Right forelimb (tissue), 1 donor: ENCODE results near the gene RCCD1.
A peak's percentile ranks its signal among the peaks of the same experiment; 100 is the strongest.

Experiments
- DNase-seq: peaks from one replicate; pipeline ENCODE4 v3.0.0-alpha.2; 2018

RCCD1 gene

DNA sequence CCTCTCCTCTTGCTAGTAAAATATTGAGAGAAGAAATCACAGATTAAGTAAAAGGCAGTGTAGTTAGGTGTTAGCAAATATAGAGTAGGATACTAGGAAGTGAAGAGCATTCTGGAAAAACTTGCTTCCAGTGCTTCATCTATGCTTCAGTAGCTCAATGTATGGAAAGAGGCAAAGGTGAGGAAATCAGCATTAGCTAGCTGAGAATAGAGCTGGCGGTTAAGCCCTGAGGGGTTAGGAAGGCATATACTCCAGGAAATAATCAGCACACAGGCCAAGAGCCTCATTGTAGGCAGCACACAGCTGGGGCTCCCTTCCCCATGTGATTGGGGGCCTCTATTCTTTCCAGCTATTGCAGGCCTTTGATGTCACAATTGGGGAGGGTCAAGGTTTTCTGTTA lies 13.8 kb downstream of the RCCD1 start:
- DNase-seq, result no peak

DNA sequence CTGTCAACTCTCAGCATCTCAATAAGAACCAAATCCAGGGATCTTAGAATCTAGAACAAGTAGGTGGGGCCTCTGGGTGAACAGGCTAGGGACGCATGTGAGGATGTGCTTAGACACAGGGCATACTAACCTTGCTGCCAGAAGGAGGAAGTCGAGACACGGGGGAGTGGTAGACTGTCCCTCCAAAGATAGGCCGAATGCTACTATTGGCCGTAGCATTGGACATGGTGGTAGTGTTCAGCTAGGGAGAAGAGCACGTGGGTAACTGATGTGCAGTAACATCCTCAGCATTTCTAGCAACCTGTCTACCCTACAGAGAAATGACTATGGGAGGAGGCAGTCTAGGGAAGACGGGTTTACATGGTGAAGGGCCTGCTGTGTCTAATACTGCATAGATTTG lies 15.6 kb downstream of the RCCD1 start:
- DNase-seq, result no peak

DNA sequence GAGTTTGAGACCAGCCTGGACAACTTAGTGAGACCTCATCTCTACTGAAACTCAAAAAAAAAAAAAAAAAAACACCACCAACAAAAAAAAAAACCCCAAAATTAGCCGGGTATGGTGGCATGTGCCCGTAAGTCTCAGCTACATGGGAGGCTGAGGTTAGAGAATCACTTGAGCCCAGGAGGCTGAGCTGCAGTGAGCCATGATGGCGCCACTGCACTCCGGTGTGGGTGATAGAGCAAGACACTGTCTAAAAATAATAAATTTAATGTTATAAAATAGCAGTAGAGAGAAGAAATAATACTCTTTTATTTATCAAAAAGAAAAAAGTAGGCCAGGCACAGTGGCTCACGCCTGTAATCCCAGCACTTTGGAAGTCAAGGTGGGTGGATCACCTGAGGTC lies 17.4 kb downstream of the RCCD1 start:
- no peak for DNase-seq

DNA sequence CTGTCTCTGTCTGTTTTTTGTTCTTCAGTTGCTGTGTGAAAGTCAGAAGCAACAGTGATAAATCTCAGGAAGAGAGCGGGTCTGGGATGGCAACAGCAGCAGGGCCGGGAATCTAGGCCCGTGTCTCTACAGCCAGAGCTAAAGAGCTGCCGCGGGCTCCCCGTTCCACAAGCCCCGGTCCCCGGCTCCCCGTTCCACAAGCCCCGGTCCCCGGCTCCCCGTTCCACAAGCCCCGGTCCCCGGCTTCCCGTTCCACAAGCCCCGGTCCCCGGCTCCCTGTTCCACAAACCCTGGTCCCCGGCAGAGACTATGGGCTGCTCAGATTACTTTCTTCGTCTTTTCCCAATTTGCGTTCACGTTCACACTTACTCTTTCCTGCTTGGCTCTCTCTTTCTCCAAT lies 19.5 kb downstream of the RCCD1 start:
- no peak for DNase-seq

DNA sequence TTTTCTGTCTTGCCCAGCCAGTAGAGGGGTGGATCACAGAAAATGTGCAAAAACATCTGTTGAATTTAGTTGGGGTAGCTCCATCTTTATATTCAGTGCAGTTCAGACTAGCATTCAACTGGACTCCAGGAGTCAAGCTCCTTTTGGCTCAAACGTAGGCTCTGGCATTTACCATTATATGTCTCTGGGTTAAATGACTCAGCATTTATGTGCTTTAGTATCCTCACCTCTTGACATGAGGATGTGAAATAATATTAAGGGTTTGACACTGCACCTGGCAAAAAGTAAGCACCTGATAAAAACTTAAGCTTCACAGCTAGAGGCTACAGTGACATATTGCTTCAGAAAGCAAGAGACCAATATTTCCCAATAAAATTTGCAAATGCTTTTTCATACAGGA lies 24.9 kb downstream of the RCCD1 start:
- DNase-seq, result no peak

DNA sequence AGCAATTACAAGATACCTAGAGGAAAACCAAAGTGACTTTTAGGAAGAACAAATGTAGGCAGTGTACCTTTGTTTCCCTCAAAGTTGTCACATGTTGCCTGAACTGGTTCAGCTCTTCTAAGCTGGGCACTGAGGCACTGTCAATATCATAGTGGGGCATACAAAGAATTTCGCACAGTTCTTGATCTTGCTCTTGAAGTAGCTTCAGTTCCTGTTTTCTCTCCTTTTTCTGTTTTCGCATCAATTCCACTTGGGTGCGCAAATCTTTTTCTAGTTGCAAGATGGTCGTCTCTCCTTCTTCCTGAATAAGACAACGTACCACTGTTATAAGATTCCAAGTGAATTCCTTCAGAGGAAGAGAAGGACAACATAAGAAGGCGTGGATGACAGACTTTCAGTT lies 27.0 kb downstream of the RCCD1 start:
- DNase-seq, result no peak

DNA sequence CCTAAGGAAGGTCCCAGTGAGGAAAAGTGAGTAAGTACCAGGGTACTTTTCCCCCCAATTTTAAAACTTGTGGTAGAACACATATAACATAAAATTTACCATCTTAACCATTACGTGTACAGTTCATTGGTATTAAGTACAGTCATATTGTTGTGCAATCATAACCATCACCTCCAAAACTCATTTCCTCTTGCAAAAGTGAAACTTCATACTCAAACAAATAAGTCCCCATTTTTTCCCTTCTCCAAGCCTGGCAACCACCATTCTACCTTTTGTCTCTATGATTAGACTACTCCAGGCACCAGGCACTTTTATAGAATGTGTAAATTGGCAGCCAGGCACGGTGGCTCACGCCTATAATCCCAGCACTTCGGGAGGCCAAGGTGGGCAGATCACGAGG lies 27.5 kb downstream of the RCCD1 start:
- no peak for DNase-seq

DNA sequence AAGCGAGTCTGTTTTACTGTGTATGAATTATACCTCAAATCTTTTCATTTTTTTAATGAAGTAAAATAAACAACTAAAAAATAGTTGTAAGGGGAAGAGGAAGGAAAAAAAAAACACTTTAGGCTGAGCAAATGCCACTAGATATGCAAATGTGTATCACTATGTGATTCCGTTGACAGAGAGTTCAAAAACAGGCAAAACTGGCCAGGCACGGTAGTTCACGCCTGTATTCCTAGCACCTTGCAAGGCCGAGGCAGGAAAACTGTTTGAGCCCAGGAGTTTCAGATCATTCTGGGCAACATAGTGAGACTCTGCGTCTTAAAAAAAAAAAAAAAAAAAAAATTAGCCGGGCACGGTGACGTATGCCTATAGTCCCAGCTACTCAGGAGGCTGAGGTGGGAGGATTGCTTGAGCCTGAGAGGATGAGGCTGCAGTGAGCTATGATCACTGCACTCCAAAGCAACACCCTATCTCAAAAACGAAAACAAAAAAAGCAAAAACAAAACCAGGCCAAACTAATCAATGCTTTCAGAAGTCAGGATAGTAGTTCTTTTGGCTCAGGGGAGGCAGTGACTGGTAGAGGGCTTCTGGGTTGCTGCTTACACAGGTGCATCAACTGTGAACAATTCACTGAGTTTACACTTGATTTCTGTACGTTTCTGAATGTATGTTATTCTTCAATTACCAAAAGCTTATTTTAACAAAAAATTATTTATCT lies 32.3 kb downstream of the RCCD1 start:
- DNase-seq, result no peak

DNA sequence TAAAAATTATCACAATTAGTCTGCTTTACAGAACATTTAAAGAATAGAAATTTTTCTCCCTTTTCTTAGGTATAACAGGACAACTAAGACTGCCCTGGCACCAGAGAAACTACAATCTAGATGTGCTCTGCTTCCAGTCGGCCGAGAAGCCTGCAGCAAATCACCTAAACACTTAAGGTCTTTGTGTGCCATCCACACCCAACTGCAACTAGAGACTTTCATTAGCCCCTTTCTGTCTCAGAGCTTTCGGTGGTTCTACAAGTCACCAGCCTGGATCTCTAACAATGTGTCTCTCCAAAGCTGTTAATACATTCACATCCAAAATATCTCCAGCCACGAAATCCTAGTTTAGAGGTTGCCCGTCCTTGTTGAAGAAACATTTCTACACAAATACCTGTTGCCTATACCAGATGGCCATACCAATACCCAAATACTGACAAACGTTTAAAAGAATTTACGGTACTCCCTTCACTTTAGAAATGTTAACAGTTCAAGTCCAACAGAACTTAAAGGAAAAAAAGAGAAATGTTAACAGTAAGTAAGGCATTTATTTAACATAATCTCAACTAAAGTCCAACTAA lies 33.0 kb downstream of the RCCD1 start:
- DNase-seq, result no peak

DNA sequence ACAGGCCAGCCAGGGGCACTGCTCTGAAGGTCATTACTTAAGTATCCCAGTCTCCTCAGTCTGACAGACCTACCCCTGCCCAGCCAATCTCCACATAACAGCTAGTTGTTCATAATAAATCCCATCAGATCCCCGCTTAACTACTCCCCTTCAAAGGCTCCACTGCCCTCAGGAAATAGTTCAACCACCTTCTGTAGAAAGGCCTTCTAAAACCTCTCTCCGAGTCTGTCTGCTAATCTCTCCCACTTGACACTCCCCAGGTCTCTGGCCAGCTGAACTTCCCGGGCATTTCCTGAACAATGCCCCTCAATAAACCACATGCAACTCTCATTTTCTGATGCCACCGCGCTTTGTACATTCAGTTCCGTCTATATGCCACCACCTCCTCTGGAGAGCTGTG lies 33.6 kb downstream of the RCCD1 start:
- no peak for DNase-seq

DNA sequence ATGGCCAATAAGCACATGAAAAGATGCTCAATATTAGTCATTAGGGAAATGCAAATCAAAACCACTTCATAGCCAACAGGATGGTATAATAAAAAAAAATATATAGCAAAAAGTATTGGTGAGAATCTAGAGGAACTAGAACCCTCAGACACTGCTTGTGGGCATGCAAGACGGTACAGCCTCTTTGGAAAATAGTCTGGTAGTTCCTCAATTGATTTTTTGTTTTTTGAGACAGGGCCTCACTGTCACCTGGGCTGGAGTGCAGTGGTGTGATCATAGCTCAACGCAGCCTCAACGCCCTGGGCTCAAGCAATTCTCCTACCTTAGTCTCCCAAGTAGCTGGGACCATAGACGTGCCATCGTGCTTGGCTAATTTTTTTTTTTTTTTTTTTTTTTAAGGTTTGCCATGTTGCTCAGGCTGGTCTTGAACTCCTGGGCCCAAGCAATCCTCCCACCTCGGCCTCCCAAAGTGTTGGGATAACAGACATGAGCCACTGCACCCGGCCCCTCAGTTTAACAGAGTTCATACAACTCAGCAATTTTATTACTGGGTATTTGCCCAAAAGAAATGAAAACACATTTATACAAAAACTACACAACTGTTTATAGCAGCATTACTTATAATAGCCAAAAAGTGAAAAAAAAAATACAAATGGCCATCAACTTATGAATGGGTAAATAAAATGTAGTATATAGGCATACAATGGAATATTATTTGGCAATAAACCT lies 34.5 kb downstream of the RCCD1 start:
- DNase-seq, result no peak

DNA sequence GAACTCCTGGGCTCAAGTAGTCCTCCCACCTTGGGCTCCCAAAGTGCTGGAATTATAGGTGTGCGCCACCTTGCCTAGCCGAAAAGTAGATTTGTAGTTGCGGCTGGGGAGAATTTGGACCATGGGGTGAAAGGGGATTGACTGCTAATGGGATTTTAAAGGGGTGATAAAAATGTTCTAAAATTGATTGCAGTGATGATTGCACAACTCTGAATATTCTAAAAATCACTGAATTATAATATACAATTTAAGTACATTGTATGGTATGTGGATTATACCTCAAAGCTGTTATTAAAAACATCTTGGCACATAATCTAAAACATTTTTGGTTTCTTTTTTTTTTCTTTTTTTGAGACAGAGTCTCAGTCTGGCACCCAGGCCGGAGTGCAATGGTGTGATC lies 35.8 kb downstream of the RCCD1 start:
- no peak for DNase-seq

DNA sequence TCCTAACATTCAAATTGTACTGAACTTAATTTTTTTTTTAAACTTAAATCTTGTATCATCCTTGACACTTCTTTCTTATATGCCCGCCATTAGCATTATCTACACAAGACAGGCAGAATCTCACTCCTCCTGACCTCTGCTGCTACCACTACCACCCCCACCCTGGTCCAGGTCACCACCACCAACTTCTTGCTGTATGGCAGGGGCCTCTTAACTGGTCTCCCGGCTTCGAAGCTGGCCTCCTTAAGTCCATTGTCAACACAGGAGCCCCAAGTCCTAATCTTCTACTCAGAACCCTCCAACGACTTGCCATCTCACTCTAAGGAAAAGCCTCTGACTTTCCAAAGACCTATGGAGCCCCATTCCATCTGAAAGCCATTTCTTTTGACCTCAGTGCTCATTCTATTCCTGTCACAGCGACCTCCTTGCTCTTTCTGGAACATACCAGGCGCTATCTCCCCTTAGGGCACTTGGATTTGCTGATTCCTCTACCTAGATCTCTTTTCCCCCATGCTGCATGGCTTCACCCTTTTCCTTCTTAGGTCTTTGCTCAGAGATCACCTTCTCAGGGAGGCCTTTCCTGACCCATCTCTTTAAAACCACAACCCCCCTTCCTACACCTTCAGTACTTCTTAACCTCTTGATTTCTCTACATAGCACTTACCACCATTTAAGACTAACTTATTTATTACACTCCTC lies 37.1 kb downstream of the RCCD1 start:
- DNase-seq, result no peak

DNA sequence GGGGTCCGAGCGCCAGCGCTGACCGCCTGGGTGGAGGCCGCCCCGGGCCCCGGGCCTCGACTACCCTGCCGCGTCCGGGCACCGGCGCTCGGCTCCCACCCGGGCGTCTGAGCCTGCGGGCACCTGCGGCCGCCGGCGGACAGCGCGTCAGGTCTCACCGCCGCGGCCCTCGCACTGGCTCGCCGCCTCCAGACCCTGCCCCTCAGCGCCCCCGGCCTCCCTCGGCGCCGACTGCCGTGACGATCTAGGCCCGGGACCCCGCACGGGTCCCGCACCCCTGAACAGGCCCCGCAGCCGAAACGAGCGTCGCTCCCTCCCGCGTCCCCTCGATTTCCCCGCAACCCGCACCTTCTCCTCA lies 39.4 kb downstream of the RCCD1 start:
- DNase-seq, result no peak

DNA sequence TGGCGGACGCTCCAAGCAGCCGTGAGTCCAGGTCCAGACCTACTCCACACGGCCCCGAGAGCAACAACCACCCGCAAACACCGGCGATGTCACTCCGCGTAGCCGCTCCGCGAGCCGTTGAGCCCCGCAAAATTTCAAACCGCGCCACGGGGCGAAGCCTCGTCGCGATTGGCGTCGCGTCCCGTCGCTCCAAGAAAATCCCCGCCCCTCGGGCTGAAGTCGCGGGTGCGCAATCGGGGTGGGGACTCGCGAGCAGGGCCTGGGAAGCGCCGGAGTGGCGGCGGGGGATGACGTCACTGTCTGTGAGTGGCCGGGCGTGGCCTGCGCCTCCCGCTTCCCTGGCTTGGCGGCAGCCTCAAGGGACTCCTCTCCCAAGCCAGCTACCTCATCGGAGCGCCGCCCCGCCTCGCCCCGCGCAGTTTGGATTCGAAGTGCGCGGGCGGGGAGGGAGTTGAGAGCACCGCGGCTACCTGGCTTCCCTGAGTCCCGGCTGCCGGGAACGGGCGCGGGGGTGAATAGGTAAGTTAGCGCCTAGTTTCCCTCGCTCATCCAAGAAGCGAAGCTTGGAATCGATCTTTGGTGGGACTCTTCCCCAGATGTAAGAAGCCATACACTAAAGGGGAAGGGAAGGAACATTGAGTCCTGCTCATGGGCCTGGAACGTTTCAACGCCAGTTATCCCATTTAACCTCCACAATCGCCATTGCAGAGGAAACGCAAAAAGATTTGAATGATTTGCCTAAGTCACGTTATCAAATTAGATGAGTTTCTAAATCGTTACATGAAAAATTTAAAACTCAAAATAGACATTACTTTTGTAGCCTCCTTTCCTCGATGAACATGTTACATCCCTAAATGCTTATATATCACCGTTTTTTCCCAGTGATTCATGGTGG lies 40.0 kb downstream of the RCCD1 start, which contains the start of gene PRC1:
PRC1 (minus strand) TSS at position 119 of the 895 bp plus-strand sequence; CDS start at position 1, 118 bp downstream.
- DNase-seq, result peak; percentile 99

DNA sequence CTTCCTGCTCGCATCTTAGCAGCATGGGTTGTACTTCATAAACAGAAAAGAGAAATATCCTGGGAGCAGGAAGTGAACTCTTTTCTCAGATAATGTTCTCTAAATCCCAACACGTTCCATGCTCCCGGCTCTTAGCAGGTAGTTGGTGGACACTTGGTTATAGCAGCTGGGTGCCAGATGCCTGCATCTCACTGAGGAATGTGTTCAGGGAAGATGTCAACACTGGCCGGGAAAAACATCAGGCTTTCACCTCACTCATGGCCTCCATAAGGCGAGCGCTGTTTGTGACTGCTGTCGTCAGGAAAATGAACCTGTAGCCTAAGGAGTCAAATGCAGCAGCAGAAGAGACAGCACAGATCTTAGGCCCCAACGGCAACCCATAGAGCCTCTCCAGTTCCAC lies 44.1 kb downstream of the RCCD1 start:
- no peak for DNase-seq

DNA sequence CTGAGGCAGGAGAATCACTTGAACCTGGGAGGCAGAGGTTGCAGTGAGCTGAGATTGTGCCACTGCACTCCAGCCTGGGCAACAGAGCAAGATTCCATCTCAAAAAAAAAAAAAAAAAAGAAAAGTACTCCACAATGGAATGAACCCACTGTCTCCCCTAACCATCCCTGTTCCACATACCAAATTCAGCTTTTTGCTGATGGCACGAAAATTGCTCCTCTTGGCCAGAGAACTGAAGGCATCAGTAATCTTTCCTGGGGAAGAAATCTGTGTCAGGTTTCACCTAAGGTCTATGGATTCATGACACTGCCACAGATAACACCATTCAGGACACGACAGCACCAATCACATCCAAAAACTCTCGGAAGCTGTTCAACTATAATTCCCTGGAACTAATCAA lies 46.5 kb downstream of the RCCD1 start:
- no peak for DNase-seq

DNA sequence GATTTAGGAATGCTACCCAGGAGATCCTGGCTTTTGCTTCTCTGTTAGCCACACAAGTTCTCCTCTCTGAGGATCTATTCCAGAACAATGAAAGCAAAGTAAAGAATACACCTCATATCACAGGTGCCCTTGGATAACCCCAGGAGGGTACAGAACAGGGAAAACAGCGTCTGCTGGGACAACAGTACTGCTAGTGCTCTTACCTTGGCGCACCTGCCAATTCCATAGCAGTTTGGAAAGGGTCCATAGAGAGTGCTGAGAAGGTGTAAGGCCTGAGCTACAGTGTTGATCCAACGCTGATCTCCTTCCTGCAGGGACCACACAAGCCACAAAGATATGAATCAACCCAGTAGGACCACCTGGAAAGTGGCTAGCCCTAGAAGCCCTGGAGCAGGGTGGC lies 52.6 kb downstream of the RCCD1 start:
- DNase-seq, result no peak
